GM12878 (cell line): ENCODE measurements around the gene ATF7. TPM values are rescaled to one million over a fixed set of nuclear protein-coding genes. Genes with fewer than 3 reads are reported as not detected.

Experiments used
- EGR1 ChIP-seq, 2 experiments: IDR thresholded peaks; 1 replicate in 1 of 2; 2 replicates in 1 of 2; pipeline ENCODE4 v1.6.1; 2011 to 2012; ENCODE audit warnings: low read depth in 2 of 2, low read length in 2 of 2, borderline replicate concordance in 1 of 2, mild to moderate bottlenecking in 1 of 2, moderate library complexity in 1 of 2
- HDGF ChIP-seq: fragments of 450-650 bp; IDR thresholded peaks from 2 replicates; pipeline ENCODE4 v1.6.1; 2016; ENCODE audit warnings: antibody characterized with exemption
- JUND ChIP-seq: IDR thresholded peaks from 2 replicates; pipeline ENCODE4 v1.6.1; 2012; ENCODE audit warnings: low read depth, mild to moderate bottlenecking, low read length, improper control_type of control experiment, moderate library complexity
- NR2C2 ChIP-seq: IDR thresholded peaks from 2 replicates; pipeline ENCODE4 v1.6.1; 2011; ENCODE audit warnings: borderline replicate concordance, low read depth; ENCODE audit not compliant: control insufficient read depth, insufficient read length
- NRF1 ChIP-seq: conservative IDR thresholded peaks from 2 replicates; pipeline ENCODE4 v1.6.1; 2011; ENCODE audit warnings: mild to moderate bottlenecking, low read depth, low read length, improper control_type of control experiment
- SP1 ChIP-seq: IDR thresholded peaks from one replicate; pipeline ENCODE4 v1.6.1; 2011; ENCODE audit warnings: low read depth, low read length
- SREBF2 ChIP-seq: IDR thresholded peaks from 2 replicates; pipeline ENCODE4 v1.6.1; 2012; ENCODE audit warnings: mild to moderate bottlenecking, low read length
- polyA plus RNA-seq, 11 experiments: library from polyadenylated mRNA; depleted of rRNA in 4 of 11; unstranded in 6 of 11; stranded (reverse) in 5 of 11; fragments of >200 nt; fragmentation: Nextera tagmentation in 4 of 11; fragmentation: Illumina TruSeq in 1 of 11; extraction: Ambion mirVana in 4 of 11; extraction: Trizol in 1 of 11; gene quantifications; 1 replicate in 1 of 11; 2 replicates in 10 of 11; pipeline versions ENCODE4 v1.2.1 to v1.2.3, GENCODE V29; 2011 to 2016; ENCODE audit warnings: inconsistent platforms in 2 of 11, missing spikeins in 2 of 11, low read depth in 1 of 11
- total RNA-seq, 4 experiments: library from RNA; depleted of rRNA in 3 of 4; stranded (reverse); fragments of >200 nt in 3 of 4; fragmentation: Illumina TruSeq in 1 of 4; extraction: Trizol in 1 of 4; gene quantifications; 2 replicates each; pipeline versions ENCODE4 v1.2.1 to v1.2.3, GENCODE V29; 2013 to 2021
- TF ChIP-seq, protein P1 (sequence below): fragments of 150-350 bp; IDR thresholded peaks from 2 replicates; pipeline ENCODE4 v1.6.1; 2016; ENCODE audit warnings: low read depth, low read length
- TF ChIP-seq, protein P2 (sequence below): IDR thresholded peaks from 2 replicates; pipeline ENCODE4 v1.6.1; 2011; ENCODE audit warnings: borderline replicate concordance, low read depth, mild to moderate bottlenecking, moderate library complexity, mixed read lengths, low read length; ENCODE audit not compliant: insufficient read depth; ENCODE audit errors: extremely low read length
- TF ChIP-seq, protein P3 (sequence below): fragments of 450-650 bp; IDR thresholded peaks from 2 replicates; pipeline ENCODE4 v1.6.1; 2016; ENCODE audit warnings: mild to moderate bottlenecking
- TF ChIP-seq, protein P4 (sequence below): IDR thresholded peaks from 2 replicates; pipeline ENCODE4 v1.6.1; 2012; ENCODE audit warnings: low read depth, low read length, improper control_type of control experiment
- TF ChIP-seq, protein P5 (sequence below): fragments of 450-650 bp; IDR thresholded peaks from 2 replicates; pipeline ENCODE4 v1.6.1; 2018; ENCODE audit warnings: mild to moderate bottlenecking, low read depth, moderate library complexity; ENCODE audit not compliant: partially characterized antibody
- TF ChIP-seq, protein P6 (sequence below): IDR thresholded peaks from 2 replicates; pipeline ENCODE4 v1.6.1; 2011; ENCODE audit warnings: low read depth, mild to moderate bottlenecking, low read length, moderate library complexity, borderline replicate concordance; ENCODE audit errors: extremely low read depth

The ATF7 gene
- total and polyA plus RNA-seq, 10 of the 15 experiments (the other 5 are each of a cell fraction or from before 2014, with no cell fraction given): 9.1 to 30.7 (median 21.8) TPM

DNA sequence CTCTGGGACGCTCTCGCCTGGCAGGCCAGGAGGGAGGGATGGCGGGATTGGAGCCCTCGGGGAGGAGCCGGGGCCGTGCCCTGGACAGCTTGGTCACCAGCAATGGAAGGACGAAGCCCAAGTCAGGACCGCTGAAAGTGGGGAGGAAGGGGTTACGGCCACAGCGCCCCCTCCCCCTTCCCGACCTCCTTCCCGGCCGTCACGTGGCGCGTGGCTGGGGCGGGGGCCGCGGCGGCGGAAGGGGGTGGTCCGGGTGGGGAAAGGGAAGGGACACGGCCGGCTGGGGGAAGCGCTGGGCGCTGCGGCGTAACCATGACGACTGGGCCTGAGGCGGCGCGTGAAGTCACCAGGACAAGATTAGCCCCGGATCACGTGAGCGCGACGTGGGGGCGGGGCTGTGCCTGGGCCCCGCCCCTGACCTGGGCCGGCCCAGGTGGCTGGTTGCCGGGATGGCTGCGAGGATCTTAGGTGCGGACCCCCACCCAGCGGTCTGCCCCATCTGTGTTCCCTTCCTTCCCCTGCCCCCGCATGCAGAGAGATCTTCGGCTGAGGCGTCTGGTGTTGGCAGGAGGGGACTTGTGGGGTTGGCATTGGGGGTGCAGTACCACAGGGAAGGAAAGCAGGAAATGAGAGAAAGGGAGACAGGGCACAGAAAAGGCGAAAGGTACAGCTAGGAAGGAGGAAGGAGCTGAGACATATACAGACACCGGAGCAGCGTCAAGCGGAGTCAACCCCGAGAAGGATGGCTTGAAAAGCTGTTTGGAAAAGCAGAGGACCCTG lies 133.2 kb downstream of the ATF7 start (continued):
- TF ChIP-seq SP1 (peak; percentile 50), SREBF2 (no peak), HDGF (peak; percentile 71), JUND (peak; percentile 71; the same call in 1 of the 2 replicates), EGR1 (IDR thresholded peaks at IDR 0.05; ENCODE audit: borderline replicate concordance in 1 of 2, low read depth in 2 of 2, low read length in 2 of 2) (no peak), NRF1 (no peak), NR2C2 (no peak)
- TF ChIP-seq, protein P1, sequence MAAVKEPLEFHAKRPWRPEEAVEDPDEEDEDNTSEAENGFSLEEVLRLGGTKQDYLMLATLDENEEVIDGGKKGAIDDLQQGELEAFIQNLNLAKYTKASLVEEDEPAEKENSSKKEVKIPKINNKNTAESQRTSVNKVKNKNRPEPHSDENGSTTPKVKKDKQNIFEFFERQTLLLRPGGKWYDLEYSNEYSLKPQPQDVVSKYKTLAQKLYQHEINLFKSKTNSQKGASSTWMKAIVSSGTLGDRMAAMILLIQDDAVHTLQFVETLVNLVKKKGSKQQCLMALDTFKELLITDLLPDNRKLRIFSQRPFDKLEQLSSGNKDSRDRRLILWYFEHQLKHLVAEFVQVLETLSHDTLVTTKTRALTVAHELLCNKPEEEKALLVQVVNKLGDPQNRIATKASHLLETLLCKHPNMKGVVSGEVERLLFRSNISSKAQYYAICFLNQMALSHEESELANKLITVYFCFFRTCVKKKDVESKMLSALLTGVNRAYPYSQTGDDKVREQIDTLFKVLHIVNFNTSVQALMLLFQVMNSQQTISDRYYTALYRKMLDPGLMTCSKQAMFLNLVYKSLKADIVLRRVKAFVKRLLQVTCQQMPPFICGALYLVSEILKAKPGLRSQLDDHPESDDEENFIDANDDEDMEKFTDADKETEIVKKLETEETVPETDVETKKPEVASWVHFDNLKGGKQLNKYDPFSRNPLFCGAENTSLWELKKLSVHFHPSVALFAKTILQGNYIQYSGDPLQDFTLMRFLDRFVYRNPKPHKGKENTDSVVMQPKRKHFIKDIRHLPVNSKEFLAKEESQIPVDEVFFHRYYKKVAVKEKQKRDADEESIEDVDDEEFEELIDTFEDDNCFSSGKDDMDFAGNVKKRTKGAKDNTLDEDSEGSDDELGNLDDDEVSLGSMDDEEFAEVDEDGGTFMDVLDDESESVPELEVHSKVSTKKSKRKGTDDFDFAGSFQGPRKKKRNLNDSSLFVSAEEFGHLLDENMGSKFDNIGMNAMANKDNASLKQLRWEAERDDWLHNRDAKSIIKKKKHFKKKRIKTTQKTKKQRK: no peak
- TF ChIP-seq, protein P2, sequence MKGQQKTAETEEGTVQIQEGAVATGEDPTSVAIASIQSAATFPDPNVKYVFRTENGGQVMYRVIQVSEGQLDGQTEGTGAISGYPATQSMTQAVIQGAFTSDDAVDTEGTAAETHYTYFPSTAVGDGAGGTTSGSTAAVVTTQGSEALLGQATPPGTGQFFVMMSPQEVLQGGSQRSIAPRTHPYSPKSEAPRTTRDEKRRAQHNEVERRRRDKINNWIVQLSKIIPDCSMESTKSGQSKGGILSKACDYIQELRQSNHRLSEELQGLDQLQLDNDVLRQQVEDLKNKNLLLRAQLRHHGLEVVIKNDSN: peak; percentile 94
- TF ChIP-seq, protein P3, sequence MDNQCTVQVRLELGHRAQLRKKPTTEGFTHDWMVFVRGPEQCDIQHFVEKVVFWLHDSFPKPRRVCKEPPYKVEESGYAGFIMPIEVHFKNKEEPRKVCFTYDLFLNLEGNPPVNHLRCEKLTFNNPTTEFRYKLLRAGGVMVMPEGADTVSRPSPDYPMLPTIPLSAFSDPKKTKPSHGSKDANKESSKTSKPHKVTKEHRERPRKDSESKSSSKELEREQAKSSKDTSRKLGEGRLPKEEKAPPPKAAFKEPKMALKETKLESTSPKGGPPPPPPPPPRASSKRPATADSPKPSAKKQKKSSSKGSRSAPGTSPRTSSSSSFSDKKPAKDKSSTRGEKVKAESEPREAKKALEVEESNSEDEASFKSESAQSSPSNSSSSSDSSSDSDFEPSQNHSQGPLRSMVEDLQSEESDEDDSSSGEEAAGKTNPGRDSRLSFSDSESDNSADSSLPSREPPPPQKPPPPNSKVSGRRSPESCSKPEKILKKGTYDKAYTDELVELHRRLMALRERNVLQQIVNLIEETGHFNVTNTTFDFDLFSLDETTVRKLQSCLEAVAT: peak; percentile 40; the same call in 1 of the 2 replicates
- TF ChIP-seq, protein P4, sequence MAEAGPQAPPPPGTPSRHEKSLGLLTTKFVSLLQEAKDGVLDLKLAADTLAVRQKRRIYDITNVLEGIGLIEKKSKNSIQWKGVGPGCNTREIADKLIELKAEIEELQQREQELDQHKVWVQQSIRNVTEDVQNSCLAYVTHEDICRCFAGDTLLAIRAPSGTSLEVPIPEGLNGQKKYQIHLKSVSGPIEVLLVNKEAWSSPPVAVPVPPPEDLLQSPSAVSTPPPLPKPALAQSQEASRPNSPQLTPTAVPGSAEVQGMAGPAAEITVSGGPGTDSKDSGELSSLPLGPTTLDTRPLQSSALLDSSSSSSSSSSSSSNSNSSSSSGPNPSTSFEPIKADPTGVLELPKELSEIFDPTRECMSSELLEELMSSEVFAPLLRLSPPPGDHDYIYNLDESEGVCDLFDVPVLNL: 0 out of 2 replicates have a peak, but pooled peaks have one; percentile 16
- TF ChIP-seq, protein P5, sequence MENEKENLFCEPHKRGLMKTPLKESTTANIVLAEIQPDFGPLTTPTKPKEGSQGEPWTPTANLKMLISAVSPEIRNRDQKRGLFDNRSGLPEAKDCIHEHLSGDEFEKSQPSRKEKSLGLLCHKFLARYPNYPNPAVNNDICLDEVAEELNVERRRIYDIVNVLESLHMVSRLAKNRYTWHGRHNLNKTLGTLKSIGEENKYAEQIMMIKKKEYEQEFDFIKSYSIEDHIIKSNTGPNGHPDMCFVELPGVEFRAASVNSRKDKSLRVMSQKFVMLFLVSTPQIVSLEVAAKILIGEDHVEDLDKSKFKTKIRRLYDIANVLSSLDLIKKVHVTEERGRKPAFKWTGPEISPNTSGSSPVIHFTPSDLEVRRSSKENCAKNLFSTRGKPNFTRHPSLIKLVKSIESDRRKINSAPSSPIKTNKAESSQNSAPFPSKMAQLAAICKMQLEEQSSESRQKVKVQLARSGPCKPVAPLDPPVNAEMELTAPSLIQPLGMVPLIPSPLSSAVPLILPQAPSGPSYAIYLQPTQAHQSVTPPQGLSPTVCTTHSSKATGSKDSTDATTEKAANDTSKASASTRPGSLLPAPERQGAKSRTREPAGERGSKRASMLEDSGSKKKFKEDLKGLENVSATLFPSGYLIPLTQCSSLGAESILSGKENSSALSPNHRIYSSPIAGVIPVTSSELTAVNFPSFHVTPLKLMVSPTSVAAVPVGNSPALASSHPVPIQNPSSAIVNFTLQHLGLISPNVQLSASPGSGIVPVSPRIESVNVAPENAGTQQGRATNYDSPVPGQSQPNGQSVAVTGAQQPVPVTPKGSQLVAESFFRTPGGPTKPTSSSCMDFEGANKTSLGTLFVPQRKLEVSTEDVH: no peak
- TF ChIP-seq, protein P6, sequence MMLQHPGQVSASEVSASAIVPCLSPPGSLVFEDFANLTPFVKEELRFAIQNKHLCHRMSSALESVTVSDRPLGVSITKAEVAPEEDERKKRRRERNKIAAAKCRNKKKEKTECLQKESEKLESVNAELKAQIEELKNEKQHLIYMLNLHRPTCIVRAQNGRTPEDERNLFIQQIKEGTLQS: peak; percentile 70; the same call in 1 of the 2 replicates
